ENCODE data around the gene RGS12.
A peak's percentile ranks its signal among the peaks of the same experiment; 100 is the strongest.

The RGS12 gene

GRCh38 chr4:3313556-3314228 is 20.9 kb downstream of the RGS12 start:
- no peak for DNase-seq

GRCh38 chr4:3314706-3315260 is 22.0 kb downstream of the RGS12 start:
- no peak for DNase-seq

GRCh38 chr4:3315566-3315965 is 22.7 kb downstream of the RGS12 start:
- no peak for DNase-seq

GRCh38 chr4:3316146-3316545 is 23.3 kb downstream of the RGS12 start:
- DNase-seq = no peak

GRCh38 chr4:3317011-3317655 is 24.3 kb downstream of the RGS12 start:
- no peak for DNase-seq

- no peak for DNase-seq
These were observed 24.9 kb downstream of the RGS12 start for GRCh38 chr4:3317656-3318211.

- no peak for DNase-seq
These were observed 25.8 kb downstream of the RGS12 start for GRCh38 chr4:3318561-3319021.

- no peak for DNase-seq
These were observed 27.7 kb downstream of the RGS12 start for GRCh38 chr4:3320361-3321023.

- DNase-seq = no peak
These were observed 28.6 kb downstream of the RGS12 start for GRCh38 chr4:3321295-3321889.

- DNase-seq = peak; percentile 16
These were observed 29.3 kb downstream of the RGS12 start for GRCh38 chr4:3322059-3322550.

GRCh38 chr4:3323071-3323481 is 30.3 kb downstream of the RGS12 start:
- DNase-seq = no peak

- DNase-seq = no peak
These were observed 31.4 kb downstream of the RGS12 start for GRCh38 chr4:3324093-3324815.

- no peak for DNase-seq
These were observed 36.2 kb downstream of the RGS12 start for GRCh38 chr4:3328814-3329663.

GRCh38 chr4:3329887-3330286 is 37.1 kb downstream of the RGS12 start:
- DNase-seq = no peak

GRCh38 chr4:3330707-3331106 is 37.9 kb downstream of the RGS12 start:
- DNase-seq = no peak

GRCh38 chr4:3331511-3332394 is 38.9 kb downstream of the RGS12 start:
- DNase-seq = no peak

GRCh38 chr4:3332498-3332897 is 39.7 kb downstream of the RGS12 start:
- DNase-seq = no peak

- no peak for DNase-seq
These were observed 41.5 kb downstream of the RGS12 start for GRCh38 chr4:3334316-3334715.

- DNase-seq = no peak
These were observed 42.6 kb downstream of the RGS12 start for GRCh38 chr4:3335385-3335784.

- DNase-seq = no peak
These were observed 43.2 kb downstream of the RGS12 start for GRCh38 chr4:3335982-3336381.
